SK-N-SH (cell line): ENCODE results near the gene ITFG1.

ENCODE experiments used
- CTCF ChIP-seq: fragments of 200-600 bp; sonication (generic); IDR thresholded peaks from 2 replicates; pipeline ENCODE4 v1.6.1; 2017; ENCODE audit warnings: antibody characterized with exemption, mild to moderate bottlenecking, moderate library complexity
- FOXJ3 ChIP-seq: sonication (generic); formaldehyde crosslinking; IDR thresholded peaks from 2 replicates; pipeline ENCODE4 v1.5.1; 2020; ENCODE audit warnings: mild to moderate bottlenecking, missing genetic modification reagents
- NFIC ChIP-seq: IDR thresholded peaks from 2 replicates; pipeline ENCODE4 v1.4.0; 2012; ENCODE audit warnings: borderline replicate concordance
- POLR2AphosphoS5 ChIP-seq: IDR thresholded peaks from 2 replicates; pipeline ENCODE4 v1.6.1; 2012; ENCODE audit warnings: low read depth, low read length

GRCh38 chr16:47309581-47310312, 151.1 kb downstream of the ITFG1 start:
- TF ChIP-seq CTCF (no peak), POLR2AphosphoS5 (no peak), FOXJ3 (CRISPR knock-in tag) (no peak), NFIC (no peak)
